ENCODE measurements around the gene VEPH1. TPM values are rescaled to one million over a fixed set of nuclear protein-coding genes. Genes with fewer than 3 reads are reported as not detected.

The VEPH1 gene
- total and polyA plus RNA-seq, 2 donors (not counting 1 experiment from before 2014, with no cell fraction given) = not detected

- DNase-seq (no peak), ATAC-seq (ENCODE audit: low read depth) (no peak)
- H3K4me1 Mint-ChIP-seq = no peaks in the 10 kb centered on the region
- H3K36me3 ChIP-seq (replicated peaks in 1 of 2; ENCODE audit: control extremely low read depth in 1 of 2, control insufficient read depth in 1 of 2, extremely low read depth in 1 of 2, insufficient read depth in 2 of 2, low read length in 1 of 2) = no peaks in the 10 kb centered on the region
- H3K9ac ChIP-seq (ENCODE audit: low read length) = no peak overlapping the region
- H3K27ac Mint-ChIP-seq = no peak overlapping the region
- no peak overlapping the region for H3K4me3 ChIP-seq (ENCODE audit: control extremely low read depth in 1 of 5, extremely low read depth in 1 of 5, insufficient read depth in 1 of 5, low read depth in 2 of 5, low read length in 4 of 5)
- no peaks in the 10 kb centered on the region for H4K20me1 ChIP-seq (ENCODE audit: control insufficient read depth, insufficient read depth, low read length, poor library complexity, severe bottlenecking)
- peaks cover 0 to 2% (median 2%) of the 10 kb centered on the region in 3 donors for H3K9me3 ChIP-seq (ENCODE audit: control extremely low read depth in 1 of 3, control insufficient read depth in 2 of 3, insufficient read depth in 1 of 3, low read length in 2 of 3)
- ChIA-PET CTCF (no interaction called here), POLR2A (no interaction called here)
- H3K9me3 Mint-ChIP-seq (ENCODE audit: insufficient read depth) = no peaks in the 10 kb centered on the region
- intact Hi-C loops (cut with micrococcal nuclease) = no loop called here
- H3K27me3 Mint-ChIP-seq = peaks cover 3% of the 10 kb centered on the region
- no CpG with 5 or more reads among the region's 1 CpG for WGBS (ENCODE audit: insufficient coverage)
- H3K79me2 ChIP-seq (ENCODE audit: control insufficient read depth, insufficient read depth, low read length) = no peaks in the 10 kb centered on the region
- no peak overlapping the region for H3K4me3 Mint-ChIP-seq
- H3K4me2 ChIP-seq (replicated peaks; ENCODE audit: low read depth, low read length, poor library complexity, severe bottlenecking) = no peak overlapping the region
- no peak overlapping the region for H3K27ac ChIP-seq (ENCODE audit: low read length in 2 of 2)
- no peak overlapping the region for H2AFZ ChIP-seq (ENCODE audit: insufficient read depth, low read depth, low read length, poor library complexity, severe bottlenecking)
- no peaks in the 10 kb centered on the region for H3K27me3 ChIP-seq (replicated peaks in 1 of 4; ENCODE audit: control extremely low read depth in 1 of 4, control insufficient read depth in 3 of 4, insufficient read depth in 4 of 4, low read length in 3 of 4)
- no peaks in the 10 kb centered on the region for H3K4me1 ChIP-seq (ENCODE audit: control insufficient read depth in 2 of 2, insufficient read depth in 2 of 2, low read length in 2 of 2)
- no peak for TF ChIP-seq CTCF (IDR thresholded peaks at IDR 0.05)
- no peak for TF ChIP-seq EZH2 (IDR thresholded peaks at IDR 0.05; ENCODE audit: borderline replicate concordance, insufficient read depth, low read depth, low read length, poor library complexity, severe bottlenecking)
These were observed 20.6 kb upstream of the VEPH1 start for GRCh38 chr3:157523814-157524213.

- Histone ChIP-seq H3K79me2 (ENCODE audit: control insufficient read depth, insufficient read depth, low read length) (no peaks in the 10 kb centered on the region), H3K9me3 (ENCODE audit: control extremely low read depth in 1 of 3, control insufficient read depth in 2 of 3, insufficient read depth in 1 of 3, low read length in 2 of 3) (peaks cover 0 to 3% (median 2%) of the 10 kb centered on the region in 3 donors), H3K9ac (ENCODE audit: low read length) (no peak overlapping the region), H3K4me2 (replicated peaks; ENCODE audit: low read depth, low read length, poor library complexity, severe bottlenecking) (no peak overlapping the region), H4K20me1 (ENCODE audit: control insufficient read depth, insufficient read depth, low read length, poor library complexity, severe bottlenecking) (no peaks in the 10 kb centered on the region), H2AFZ (ENCODE audit: insufficient read depth, low read depth, low read length, poor library complexity, severe bottlenecking) (no peak overlapping the region), H3K36me3 (replicated peaks in 1 of 2; ENCODE audit: control extremely low read depth in 1 of 2, control insufficient read depth in 1 of 2, extremely low read depth in 1 of 2, insufficient read depth in 2 of 2, low read length in 1 of 2) (no peaks in the 10 kb centered on the region), H3K27ac (ENCODE audit: low read length in 2 of 2) (no peak overlapping the region), H3K4me3 (ENCODE audit: control extremely low read depth in 1 of 5, extremely low read depth in 1 of 5, insufficient read depth in 1 of 5, low read depth in 2 of 5, low read length in 4 of 5) (no peak overlapping the region), H3K27me3 (replicated peaks in 1 of 4; ENCODE audit: control extremely low read depth in 1 of 4, control insufficient read depth in 3 of 4, insufficient read depth in 4 of 4, low read length in 3 of 4) (no peaks in the 10 kb centered on the region), H3K4me1 (ENCODE audit: control insufficient read depth in 2 of 2, insufficient read depth in 2 of 2, low read length in 2 of 2) (no peaks in the 10 kb centered on the region)
- Mint-ChIP-seq H3K27ac (no peak overlapping the region), H3K4me1 (no peaks in the 10 kb centered on the region), H3K4me3 (no peak overlapping the region), H3K27me3 (peaks cover 3% of the 10 kb centered on the region), H3K9me3 (ENCODE audit: insufficient read depth) (no peaks in the 10 kb centered on the region)
- POLR2A ChIA-PET = no interaction called here
- ATAC-seq (ENCODE audit: low read depth) = no peak
- intact Hi-C loops (cut with micrococcal nuclease) = no loop called here
- no peak for DNase-seq
- TF ChIP-seq CTCF (IDR thresholded peaks at IDR 0.05) (no peak), EZH2 (IDR thresholded peaks at IDR 0.05; ENCODE audit: borderline replicate concordance, insufficient read depth, low read depth, low read length, poor library complexity, severe bottlenecking) (no peak)
- CTCF ChIA-PET = interaction anchor here (1.1 kb wide), 1 partner anchor 8 kb away, joined by 3 read pairs; no protein-coding TSS in a partner anchor
These were observed 19.4 kb upstream of the VEPH1 start for GRCh38 chr3:157522648-157523047.

All from B cell (primary cell).